Measurements from ENCODE around the gene EHHADH.

- TF ChIP-seq CTCF (IDR thresholded peaks at IDR 0.05) (no peak), RAD21 (conservative IDR thresholded peaks at IDR 0.05 in 1 of 2, IDR thresholded peaks at IDR 0.05 in 1 of 2) (no peak), USF2 (IDR thresholded peaks at IDR 0.05) (no peak), BCL3 (IDR thresholded peaks at IDR 0.05) (no peak), FOSL2 (IDR thresholded peaks at IDR 0.05) (no peak), FOSL2 (CRISPR knock-in tag; IDR thresholded peaks at IDR 0.05) (no peak), POLR2A (IDR thresholded peaks at IDR 0.05; ENCODE audit: low read length) (no peak), ESRRA (IDR thresholded peaks at IDR 0.05; ENCODE audit: borderline replicate concordance, low read length) (no peak), CHD4 (IDR thresholded peaks at IDR 0.05; ENCODE audit: borderline replicate concordance) (no peak), EP300 (IDR thresholded peaks at IDR 0.05) (no peak), NR3C1 (IDR thresholded peaks at IDR 0.05) (no peak)
Measured at GRCh38 chr3:185157347-185157746, 96.5 kb downstream of the EHHADH start.
